Hepatocyte (in vitro differentiated cells): Measurements from ENCODE around the gene RIPK1.

Source experiments
- CTCF ChIP-seq: fragments of 200-600 bp; sonication (generic); IDR thresholded peaks from 2 replicates; pipeline ENCODE4 v1.5.1; 2016; ENCODE audit warnings: antibody characterized with exemption, mild to moderate bottlenecking; ENCODE audit not compliant: poor library complexity
- EZH2 ChIP-seq: fragments of 200-600 bp; sonication (generic); IDR thresholded peaks from 2 replicates; pipeline ENCODE4 v1.6.1; 2016; ENCODE audit warnings: antibody characterized with exemption, mild to moderate bottlenecking, borderline replicate concordance
- EZH2phosphoT487 ChIP-seq: fragments of 200-600 bp; sonication (generic); IDR thresholded peaks from one replicate; pipeline ENCODE4 v1.6.1; 2018; ENCODE audit warnings: antibody characterized with exemption, mild to moderate bottlenecking, low read depth, moderate library complexity; ENCODE audit not compliant: unreplicated experiment, severe bottlenecking

- TF ChIP-seq EZH2phosphoT487 (no peak), CTCF (no peak), EZH2 (no peak)
Observed at GRCh38 chr6:3117912-3118352, 49.6 kb downstream of the RIPK1 start.
